GM12892 (cell line): ENCODE data around the gene ZNF784.

Experiments
- POLR2A ChIP-seq: IDR thresholded peaks from 2 replicates; pipeline ENCODE4 v1.6.1; 2011; ENCODE audit warnings: low read depth, low read length, control low read depth
- POLR2AphosphoS5 ChIP-seq: IDR thresholded peaks from 2 replicates; pipeline ENCODE4 v1.6.1; 2011; ENCODE audit warnings: low read depth, low read length, control low read depth

DNA sequence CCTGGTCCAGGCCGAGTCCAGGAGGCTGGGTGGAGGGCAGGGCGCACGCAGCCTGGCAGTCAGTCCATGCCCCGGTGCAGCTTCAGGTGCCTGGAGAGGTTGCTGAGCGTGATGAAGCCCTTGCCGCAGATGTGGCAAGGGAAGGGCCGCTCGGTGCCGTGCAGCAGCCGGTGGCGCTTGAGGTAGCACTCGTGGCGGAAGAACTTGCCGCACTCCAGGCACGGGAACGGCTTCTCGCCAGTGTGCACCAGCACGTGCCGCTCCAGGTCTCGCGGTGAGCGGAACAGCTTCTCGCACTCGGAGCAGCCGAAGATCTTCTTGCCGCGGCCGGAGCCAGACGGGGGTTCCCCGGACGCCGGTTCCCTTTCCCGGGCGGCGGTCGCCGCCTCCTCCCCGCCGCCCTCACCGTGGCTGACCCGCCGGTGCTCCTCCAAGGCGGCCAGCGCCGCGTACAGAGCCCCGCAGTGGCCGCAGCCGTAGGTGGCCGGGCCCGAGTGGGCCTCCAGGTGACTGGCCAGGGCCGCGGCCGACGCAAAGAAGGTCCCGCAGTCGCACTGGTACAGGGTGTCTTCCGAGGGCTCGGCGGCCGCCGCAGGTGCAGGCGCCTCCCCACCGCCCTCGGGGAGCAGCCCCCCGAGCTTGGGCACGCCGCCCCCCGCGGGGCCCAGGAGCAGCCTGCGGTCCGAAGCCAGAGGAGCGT, 31.8 kb downstream of the ZNF784 start:
- TF ChIP-seq POLR2A (no peak), POLR2AphosphoS5 (no peak)
